ENCODE data around the gene PYM1. TPM values are rescaled to one million over a fixed set of nuclear protein-coding genes. Genes with fewer than 3 reads are reported as not detected.

The PYM1 gene
- total and polyA plus RNA-seq, 2 of the 8 experiments (the other 6 are each of a cell fraction or from before 2014, with no cell fraction given) = 38.7 to 58.5 TPM

GRCh38 chr12:55942055-55942454 lies 14.4 kb upstream of the PYM1 start (continued):
- TF ChIP-seq RBBP5 (IDR thresholded peaks at IDR 0.05; ENCODE audit: borderline replicate concordance, low read depth, low read length) (no peak), SIRT6 (IDR thresholded peaks at IDR 0.05; ENCODE audit: low read length) (no peak), E2F6 (IDR thresholded peaks at IDR 0.05) (no peak)

Measured in H1 (cell line).